Activated CD4-positive, alpha-beta memory T cell treated with anti-CD3 and anti-CD28 coated beads, Interleukin-2, amount 10 ng/mL, durations not matched to agents 7 days and 5 days (primary cell): ENCODE measurements around the gene MAOA. TPM values are rescaled to one million over a fixed set of nuclear protein-coding genes. Genes with fewer than 3 reads are reported as not detected.
"Not testable (repeated sequence)": the region's sequence is repeated elsewhere in the genome, so short reads cannot be mapped to it uniquely, and the experiment has no call there.

Experiments
- CTCF ChIA-PET: fragments of 350-600 bp; sonication (Branson Sonifier 250); formaldehyde crosslinking; loops from one replicate; lab custom pipeline; 2021; ENCODE audit warnings: antibody characterized with exemption, inconsistent platforms; lab: Charles Lee
- POLR2A ChIA-PET: fragments of 350-600 bp; sonication (Branson Sonifier 250); formaldehyde crosslinking; loops from one replicate; lab custom pipeline; 2021; ENCODE audit warnings: antibody characterized with exemption; lab: Charles Lee
- DNase-seq: peaks from one replicate; pipeline ENCODE4 v3.0.0-alpha.2; 2020
- H3K27ac Mint-ChIP-seq: one replicate; pipeline ENCODE4 v1.8.0; 2021; ENCODE audit warnings: mild to moderate bottlenecking, mixed read lengths
- H3K27me3 Mint-ChIP-seq: one replicate; pipeline ENCODE4 v1.8.0; 2021; ENCODE audit warnings: mixed read lengths
- H3K36me3 Mint-ChIP-seq: one replicate; pipeline ENCODE4 v1.8.0; 2021; ENCODE audit warnings: low read depth, mixed read lengths
- H3K4me1 Mint-ChIP-seq: one replicate; pipeline ENCODE4 v1.8.0; 2021; ENCODE audit warnings: mixed read lengths
- H3K4me3 Mint-ChIP-seq: one replicate; pipeline ENCODE4 v1.8.0; 2021; ENCODE audit warnings: mild to moderate bottlenecking, mixed read lengths
- H3K9me3 Mint-ChIP-seq: one replicate; pipeline ENCODE4 v1.8.0; 2021; ENCODE audit warnings: mixed read lengths
- total RNA-seq, 2 experiments: library from RNA; stranded (reverse); gene quantifications; one replicate each; pipeline ENCODE4 v1.2.3, GENCODE V29; 2021

MAOA gene
- total RNA-seq, 2 experiments from 2014 or later: 2.5 to 6.5 TPM

DNA sequence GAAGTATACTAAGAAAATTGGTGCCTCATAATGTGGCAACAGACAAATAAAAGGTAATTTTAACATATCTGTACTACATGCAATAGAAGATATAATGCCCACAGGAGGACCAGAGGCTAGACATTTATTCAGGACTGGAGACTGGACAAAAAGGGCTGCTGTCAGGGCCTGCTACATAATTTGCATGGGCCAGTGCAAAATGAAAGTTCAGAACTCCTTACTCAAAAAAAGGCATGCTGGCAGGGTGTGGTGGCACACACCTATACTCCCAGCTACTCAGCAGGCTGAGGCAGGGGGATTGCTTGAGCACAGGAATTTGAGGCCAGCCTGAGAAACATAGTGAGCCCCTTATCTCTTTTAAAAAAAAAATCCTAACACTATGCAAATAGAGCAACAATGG is 12.4 kb upstream of the MAOA start:
- Mint-ChIP-seq H3K27me3 (no peaks in the 10 kb centered on the region), H3K4me1 (peaks cover 7% of the 10 kb centered on the region), H3K4me3 (no peak overlapping the region), H3K27ac (peak overlapping the region; percentile 28), H3K9me3 (no peaks in the 10 kb centered on the region), H3K36me3 (no peaks in the 10 kb centered on the region)
- ChIA-PET POLR2A (no interaction called here), CTCF (no interaction called here)
- no peak for DNase-seq

DNA sequence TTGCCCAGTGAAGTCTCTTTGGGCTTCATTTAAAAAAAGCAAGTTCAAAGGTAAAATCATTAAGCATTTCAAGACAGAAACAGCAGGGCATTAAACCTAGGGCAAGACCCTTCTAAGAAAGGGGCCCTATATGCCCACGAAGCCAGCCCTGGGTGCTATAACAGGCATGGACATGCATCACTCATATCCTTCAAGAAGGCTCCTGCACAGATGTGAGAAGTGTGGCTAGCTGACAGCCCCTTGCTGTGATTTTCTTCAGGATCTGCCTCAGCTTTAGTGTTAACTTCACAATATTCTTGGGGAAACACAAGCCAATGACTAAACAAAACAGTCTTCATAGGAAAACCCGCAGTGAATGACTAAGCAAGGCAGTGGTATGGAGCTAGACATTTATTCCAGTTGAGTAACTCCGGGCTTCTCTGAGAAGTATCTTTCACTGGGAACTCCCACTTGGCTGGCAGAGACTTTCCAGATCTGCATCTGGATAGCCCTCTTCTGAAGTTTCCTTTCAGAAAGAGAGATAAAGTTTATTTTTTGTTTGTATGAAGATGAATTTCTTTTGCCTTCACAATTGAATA is 11.9 kb upstream of the MAOA start:
- Mint-ChIP-seq H3K4me1 (peaks cover 7% of the 10 kb centered on the region), H3K36me3 (no peaks in the 10 kb centered on the region), H3K9me3 (no peaks in the 10 kb centered on the region), H3K27ac (no peak overlapping the region), H3K27me3 (no peaks in the 10 kb centered on the region), H3K4me3 (no peak overlapping the region)
- CTCF ChIA-PET: no interaction called here
- no peak for DNase-seq
- POLR2A ChIA-PET: no interaction called here

DNA sequence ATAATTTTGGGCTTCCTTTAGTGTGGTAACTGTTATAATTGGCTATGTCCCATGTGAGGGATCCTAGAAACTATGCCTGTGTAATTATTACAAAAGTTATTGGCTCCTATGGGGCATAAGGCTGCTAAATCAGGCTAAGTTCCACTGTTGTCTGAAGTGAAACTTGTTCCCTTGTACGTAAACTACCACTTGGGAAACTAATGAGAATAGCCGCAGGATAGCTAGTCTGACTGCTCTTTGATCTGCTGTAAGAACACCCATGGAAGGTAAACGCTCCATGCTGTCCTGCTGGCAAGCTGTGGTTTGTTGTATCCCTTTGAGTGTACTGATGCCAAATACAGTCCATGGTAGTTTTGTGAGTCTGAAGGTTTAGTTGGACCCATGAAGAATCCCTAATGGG is 9.3 kb upstream of the MAOA start:
- Mint-ChIP-seq H3K4me3 (no peak overlapping the region), H3K9me3 (no peaks in the 10 kb centered on the region), H3K36me3 (no peaks in the 10 kb centered on the region), H3K27me3 (no peaks in the 10 kb centered on the region), H3K4me1 (peaks cover 7% of the 10 kb centered on the region), H3K27ac (no peak overlapping the region)
- ChIA-PET POLR2A (no interaction called here), CTCF (no interaction called here)
- no peak for DNase-seq

DNA sequence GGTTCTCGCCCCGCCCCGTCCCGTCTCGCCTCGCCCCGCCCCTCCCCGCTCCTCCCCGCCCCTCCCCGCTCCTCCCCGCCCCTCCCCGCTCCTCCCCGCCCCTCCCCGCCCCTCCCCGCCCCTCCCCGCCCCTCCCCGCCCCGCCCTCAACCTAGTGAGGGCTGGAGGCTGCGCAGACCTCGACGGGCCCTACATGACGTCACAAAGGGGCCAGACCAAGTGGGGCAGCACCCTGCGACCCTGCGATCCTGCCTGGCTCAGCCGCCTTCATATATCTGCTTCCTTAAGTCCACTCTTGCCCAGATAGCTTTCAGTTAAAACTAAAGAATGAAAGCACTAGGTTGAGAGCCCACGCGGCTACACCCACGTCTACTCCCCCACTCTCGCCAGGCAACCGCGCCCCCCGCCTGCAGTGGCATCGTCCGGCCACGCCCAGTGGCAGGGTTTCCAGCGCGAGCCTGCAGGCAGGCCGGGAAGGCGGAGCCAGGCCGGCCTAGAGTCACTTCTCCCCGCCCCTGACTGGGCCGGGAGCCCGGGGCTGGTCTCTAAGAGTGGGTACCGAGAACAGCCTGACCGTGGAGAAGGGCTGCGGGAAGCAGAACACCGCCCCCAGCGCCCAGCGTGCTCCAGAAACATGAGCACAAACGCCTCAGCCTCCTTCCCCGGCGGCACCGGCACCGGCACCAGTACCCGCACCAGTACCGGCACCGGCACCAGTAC is 1.5 kb upstream of the MAOA start:
- Mint-ChIP-seq H3K27me3 (no peaks in the 10 kb centered on the region), H3K4me1 (peaks cover 10% of the 10 kb centered on the region), H3K4me3 (peak overlapping the region; percentile 79), H3K9me3 (no peaks in the 10 kb centered on the region), H3K27ac (peak overlapping the region; percentile 92), H3K36me3 (no peaks in the 10 kb centered on the region)
- DNase-seq: peak; percentile 85
- ChIA-PET POLR2A (no interaction called here), CTCF (no interaction called here)

DNA sequence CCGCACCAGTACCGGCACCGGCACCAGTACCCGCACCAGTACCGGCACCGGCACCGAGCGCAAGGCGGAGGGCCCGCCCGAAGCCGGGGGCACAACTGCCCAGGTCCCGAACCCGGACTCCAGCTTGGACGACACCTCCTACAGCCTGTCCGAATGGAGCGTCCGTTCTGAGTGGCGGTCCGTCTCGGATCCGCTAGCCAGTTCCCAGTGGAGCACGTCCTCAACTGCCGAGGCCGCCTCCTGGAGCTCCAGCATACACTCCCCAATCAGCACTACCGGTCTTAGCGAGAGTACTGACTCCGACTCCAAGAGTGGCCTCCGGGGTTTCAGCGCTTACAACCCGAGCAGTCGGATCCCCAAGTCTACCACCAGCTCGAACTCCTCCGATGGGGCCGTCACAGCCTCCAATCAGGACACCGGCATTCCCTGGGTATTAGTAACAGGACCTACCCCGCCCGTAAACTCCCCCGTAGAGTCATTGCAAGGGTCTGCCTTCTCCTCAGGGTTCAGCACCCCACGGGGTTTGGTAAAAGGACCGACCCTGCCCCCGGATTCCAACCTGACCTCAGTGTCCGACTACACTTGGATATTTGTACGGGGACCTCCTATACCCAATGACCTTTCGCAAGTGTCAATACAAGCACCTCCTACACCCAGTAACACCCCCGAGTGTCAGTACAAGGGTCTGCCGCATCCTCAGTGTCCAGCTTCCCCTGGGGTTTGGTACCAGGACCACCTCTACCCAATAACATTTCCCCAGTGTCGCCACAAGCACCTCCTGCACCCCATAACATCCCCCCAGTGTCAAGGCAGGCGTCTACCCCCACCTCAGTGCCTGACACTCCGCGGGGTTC is 721 bp upstream of the MAOA start:
- CTCF ChIA-PET: no interaction called here
- DNase-seq: peak; percentile 33

DNA sequence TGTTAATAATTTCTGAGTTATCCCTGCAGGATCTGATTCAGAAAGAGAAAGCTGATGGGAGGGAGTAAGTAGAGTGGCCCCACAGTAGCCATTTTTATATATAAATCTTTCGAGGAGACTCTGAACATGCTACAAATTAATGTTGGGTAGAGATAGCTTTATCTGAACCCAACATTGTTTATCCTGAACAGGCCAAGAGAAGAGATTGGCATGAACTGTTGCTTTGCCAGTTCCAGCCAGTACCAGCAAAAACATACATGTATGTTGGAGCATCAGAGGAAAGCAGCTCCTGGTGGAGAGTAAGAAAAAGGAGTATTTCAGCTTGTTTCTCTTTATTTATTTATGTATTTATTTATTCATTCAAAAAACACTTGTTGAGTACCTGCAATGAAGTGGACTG is 1.6 kb downstream of the MAOA start:
- Mint-ChIP-seq H3K27me3 (no peaks in the 10 kb centered on the region), H3K4me1 (peaks cover 10% of the 10 kb centered on the region), H3K27ac (no peak overlapping the region), H3K9me3 (no peaks in the 10 kb centered on the region), H3K36me3 (no peaks in the 10 kb centered on the region), H3K4me3 (no peak overlapping the region)
- DNase-seq: no peak
- CTCF ChIA-PET: no interaction called here
- POLR2A ChIA-PET: no interaction called here

More for the DNA sequence above, 721 bp upstream of the MAOA start:
- no peaks in the 10 kb centered on the region for H3K9me3 Mint-ChIP-seq
- peak overlapping the region; percentile 79 for H3K4me3 Mint-ChIP-seq
- H3K27ac Mint-ChIP-seq: peak overlapping the region; percentile 59
- no peaks in the 10 kb centered on the region for H3K36me3 Mint-ChIP-seq
- POLR2A ChIA-PET: no interaction called here
- H3K4me1 Mint-ChIP-seq: peaks cover 10% of the 10 kb centered on the region
- no peaks in the 10 kb centered on the region for H3K27me3 Mint-ChIP-seq

DNA sequence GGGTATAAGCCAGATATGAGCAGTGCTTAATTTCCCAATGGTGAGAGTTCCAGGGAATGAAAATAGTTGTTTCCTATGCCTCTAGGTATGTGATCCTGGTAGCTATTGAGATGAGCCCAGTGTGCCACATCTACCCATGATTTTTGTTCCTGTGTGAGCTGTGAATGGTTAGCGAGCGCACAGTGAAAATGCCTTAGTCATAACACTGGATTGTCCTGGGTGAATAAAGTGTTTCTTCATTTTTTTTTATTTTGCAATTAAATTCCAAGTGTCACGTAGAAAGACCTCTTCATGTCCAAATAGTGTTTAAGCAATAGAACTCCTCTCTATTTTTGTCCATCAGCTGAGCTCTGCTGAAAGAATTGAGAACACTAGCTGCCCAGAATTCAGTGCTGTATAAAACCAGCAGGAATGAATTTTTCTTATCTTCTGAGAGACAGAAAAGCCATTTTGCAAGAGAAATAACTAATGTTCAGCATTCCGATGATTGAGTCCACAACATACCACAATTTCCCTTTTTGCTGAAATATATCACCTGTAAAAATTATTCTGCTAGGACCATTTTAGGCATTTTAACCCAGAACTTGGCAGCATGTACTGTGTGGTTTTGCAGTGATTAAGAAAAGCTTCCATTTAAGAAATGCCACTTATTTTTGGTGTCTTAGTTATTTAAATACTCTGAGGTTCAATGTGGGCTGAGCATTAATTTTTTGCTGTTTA is 5.6 kb downstream of the MAOA start:
- no peak overlapping the region for H3K4me3 Mint-ChIP-seq
- ChIA-PET POLR2A (no interaction called here), CTCF (no interaction called here)
- no peak overlapping the region for H3K27ac Mint-ChIP-seq
- H3K36me3 Mint-ChIP-seq: no peaks in the 10 kb centered on the region
- H3K27me3 Mint-ChIP-seq: no peaks in the 10 kb centered on the region
- peaks cover 4% of the 10 kb centered on the region for H3K4me1 Mint-ChIP-seq
- no peak for DNase-seq
- H3K9me3 Mint-ChIP-seq: no peaks in the 10 kb centered on the region

DNA sequence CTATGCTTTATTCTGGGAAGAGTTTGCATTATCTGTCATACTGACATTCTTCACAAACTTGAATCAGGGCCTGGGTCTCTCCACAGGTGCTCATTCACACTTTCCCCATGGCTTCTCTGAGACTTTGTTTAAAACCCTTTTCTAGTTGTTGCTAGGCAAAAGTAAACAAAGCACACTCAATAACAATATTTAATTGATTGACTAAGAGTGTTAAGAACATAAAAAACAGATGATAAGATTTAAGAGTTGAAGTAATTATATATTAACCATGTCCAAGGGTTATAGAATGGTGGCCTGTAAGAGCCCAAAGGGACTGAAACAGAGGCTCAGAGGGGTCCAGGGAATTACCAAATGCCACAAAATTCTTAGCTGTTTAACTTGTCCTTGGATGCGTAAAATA is 7.1 kb downstream of the MAOA start:
- H3K27ac Mint-ChIP-seq: no peak overlapping the region
- no peaks in the 10 kb centered on the region for H3K36me3 Mint-ChIP-seq
- DNase-seq: no peak
- H3K9me3 Mint-ChIP-seq: no peaks in the 10 kb centered on the region
- no peaks in the 10 kb centered on the region for H3K27me3 Mint-ChIP-seq
- ChIA-PET CTCF (no interaction called here), POLR2A (no interaction called here)
- peaks cover 4% of the 10 kb centered on the region for H3K4me1 Mint-ChIP-seq
- H3K4me3 Mint-ChIP-seq: no peak overlapping the region

DNA sequence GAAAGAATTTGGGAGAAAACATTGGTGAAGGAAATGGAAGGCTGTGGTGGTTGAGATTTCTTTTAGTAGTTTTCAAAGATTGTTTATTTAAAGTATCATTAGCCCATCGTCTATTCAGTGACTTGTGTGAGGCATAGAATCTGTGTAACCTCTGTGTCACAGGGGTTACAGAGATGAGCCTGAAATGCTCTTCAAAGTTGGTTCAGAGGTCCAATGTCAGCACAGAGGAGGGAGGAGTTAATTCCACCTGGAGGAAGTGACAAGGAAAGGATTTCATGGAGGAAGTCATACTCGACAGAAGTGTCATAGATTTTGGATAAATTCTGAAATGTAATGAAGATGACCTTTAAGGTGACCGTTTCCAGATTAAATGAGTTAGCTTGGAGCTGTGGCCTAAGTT is 8.2 kb downstream of the MAOA start:
- no peaks in the 10 kb centered on the region for H3K27me3 Mint-ChIP-seq
- no peaks in the 10 kb centered on the region for H3K9me3 Mint-ChIP-seq
- H3K4me3 Mint-ChIP-seq: no peak overlapping the region
- H3K27ac Mint-ChIP-seq: no peak overlapping the region
- CTCF ChIA-PET: no interaction called here
- H3K36me3 Mint-ChIP-seq: no peaks in the 10 kb centered on the region
- POLR2A ChIA-PET: no interaction called here
- peaks cover 4% of the 10 kb centered on the region for H3K4me1 Mint-ChIP-seq
- DNase-seq: no peak

DNA sequence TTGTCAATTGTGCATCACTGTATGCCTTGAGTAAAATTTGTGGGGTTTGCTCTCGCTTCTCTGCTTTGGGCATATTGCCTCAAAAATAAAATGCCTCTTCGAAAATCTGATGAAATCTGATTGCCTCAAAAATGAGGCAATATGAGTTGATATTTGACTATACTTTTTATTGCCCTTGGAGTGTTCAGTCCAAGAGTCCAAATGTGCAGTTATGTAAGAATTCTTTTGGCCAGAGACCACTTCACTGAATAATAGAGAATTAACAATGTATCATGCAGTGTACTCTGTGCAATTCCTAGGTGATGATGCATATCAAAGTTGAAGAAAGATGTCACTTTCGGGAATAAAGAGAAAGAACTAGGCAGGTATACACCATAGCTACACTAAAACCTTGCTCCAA is 8.6 kb downstream of the MAOA start:
- H3K9me3 Mint-ChIP-seq: no peaks in the 10 kb centered on the region
- ChIA-PET CTCF (no interaction called here), POLR2A (no interaction called here)
- peaks cover 4% of the 10 kb centered on the region for H3K4me1 Mint-ChIP-seq
- H3K27ac Mint-ChIP-seq: no peak overlapping the region
- DNase-seq: no peak
- H3K27me3 Mint-ChIP-seq: no peaks in the 10 kb centered on the region
- H3K36me3 Mint-ChIP-seq: no peaks in the 10 kb centered on the region
- no peak overlapping the region for H3K4me3 Mint-ChIP-seq

DNA sequence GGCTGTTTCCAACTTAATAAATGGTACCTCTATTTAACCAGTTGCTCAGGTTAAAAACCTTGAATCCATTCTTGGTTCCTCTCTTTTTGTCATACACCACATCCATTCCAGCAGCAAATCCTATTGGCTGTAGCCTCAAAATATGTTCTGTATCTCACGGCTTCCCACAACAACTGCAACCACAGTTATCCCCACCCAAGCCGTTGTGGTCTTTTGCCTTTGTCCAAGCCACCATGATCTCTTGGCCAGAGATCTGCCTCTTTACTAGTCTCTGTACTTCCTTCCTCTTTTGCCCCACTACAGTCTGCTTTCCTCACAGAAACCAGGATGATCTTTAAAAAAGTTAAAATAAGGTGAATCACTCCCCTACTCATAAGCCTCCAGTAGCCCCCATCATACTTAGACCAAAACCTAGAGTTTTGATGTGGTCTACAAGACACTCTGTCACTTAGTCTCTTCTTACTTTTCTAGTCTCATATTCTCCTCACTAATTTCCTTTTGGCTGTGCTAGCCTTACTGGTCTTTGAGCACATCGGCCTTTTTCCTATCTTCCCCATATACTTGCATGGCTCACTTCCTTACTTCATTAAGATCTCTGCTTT is 10.3 kb downstream of the MAOA start:
- CTCF ChIA-PET: no interaction called here
- peaks cover 4% of the 10 kb centered on the region for H3K4me1 Mint-ChIP-seq
- H3K27ac Mint-ChIP-seq: no peak overlapping the region
- H3K27me3 Mint-ChIP-seq: no peaks in the 10 kb centered on the region
- POLR2A ChIA-PET: no interaction called here
- no peak for DNase-seq
- no peaks in the 10 kb centered on the region for H3K9me3 Mint-ChIP-seq
- no peaks in the 10 kb centered on the region for H3K36me3 Mint-ChIP-seq
- no peak overlapping the region for H3K4me3 Mint-ChIP-seq

DNA sequence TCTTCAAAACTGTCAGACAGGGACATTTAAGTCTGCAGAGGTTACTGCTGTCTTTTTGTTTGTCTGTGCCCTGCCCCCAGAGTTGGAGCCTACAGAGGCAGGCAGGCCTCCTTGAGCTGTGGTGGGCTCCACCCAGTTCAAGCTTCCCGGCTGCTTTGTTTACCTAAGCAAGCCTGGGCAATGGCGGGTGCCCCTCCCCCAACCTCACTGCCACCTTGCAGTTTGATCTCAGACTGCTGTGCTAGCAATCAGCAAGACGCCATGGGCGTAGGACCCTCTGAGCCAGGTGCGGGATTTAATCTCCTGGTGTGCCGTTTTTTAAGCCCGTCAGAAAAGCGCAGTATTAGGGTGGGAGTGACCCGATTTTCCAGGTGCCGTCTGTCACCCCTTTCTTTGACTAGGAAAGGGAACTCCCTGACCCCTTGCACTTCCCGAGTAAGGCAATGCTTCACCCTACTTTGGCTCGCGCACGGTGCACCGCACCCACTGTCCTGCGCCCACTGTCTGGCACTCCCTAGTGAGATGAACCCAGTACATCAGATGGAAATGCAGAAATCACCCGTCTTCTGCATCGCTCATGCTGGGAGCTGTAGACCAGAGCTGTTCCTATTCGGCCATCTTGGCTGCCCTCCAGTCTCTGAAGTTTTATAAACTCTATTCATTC is 20.0 kb downstream of the MAOA start:
- not testable (repeated sequence) for DNase-seq

More for the DNA sequence above, 20.0 kb downstream of the MAOA start:
- H3K4me3 Mint-ChIP-seq, H3K9me3 Mint-ChIP-seq, H3K27ac Mint-ChIP-seq, POLR2A ChIA-PET, H3K4me1 Mint-ChIP-seq, CTCF ChIA-PET, H3K36me3 Mint-ChIP-seq, H3K27me3 Mint-ChIP-seq: not testable (repeated sequence)
